Neuronal stem cell (in vitro differentiated cells): ENCODE measurements around the gene TPPP.

Experiments used
- DNase-seq: peaks from one replicate; pipeline ENCODE4 v3.0.0-alpha.2; 2013; ENCODE audit warnings: low spot score
- H2AFZ ChIP-seq: one replicate; pipeline ENCODE4 v1.6.1; 2013; ENCODE audit warnings: mild to moderate bottlenecking, low read length, inconsistent platforms
- H2AK5ac ChIP-seq: 2 replicates; pipeline ENCODE4 v1.6.1; 2013; ENCODE audit warnings: low read depth, mild to moderate bottlenecking, inconsistent platforms, low read length, moderate library complexity, mixed read lengths
- H2BK120ac ChIP-seq: 2 replicates; pipeline ENCODE4 v1.6.1; 2013; ENCODE audit warnings: low read depth, mild to moderate bottlenecking, inconsistent platforms, low read length, moderate library complexity, mixed read lengths
- H2BK12ac ChIP-seq: one replicate; pipeline ENCODE4 v1.6.1; 2013; ENCODE audit warnings: low read length, inconsistent platforms
- H2BK15ac ChIP-seq: 2 replicates; pipeline ENCODE4 v1.6.1; 2013; ENCODE audit warnings: mild to moderate bottlenecking, low read length, inconsistent platforms, mixed read lengths
- H2BK5ac ChIP-seq: one replicate; pipeline ENCODE4 v1.6.1; 2013; ENCODE audit warnings: inconsistent platforms, mild to moderate bottlenecking, low read length, moderate library complexity
- H3K14ac ChIP-seq: one replicate; pipeline ENCODE4 v1.6.1; 2013; ENCODE audit warnings: low read length, inconsistent platforms
- H3K18ac ChIP-seq: 2 replicates; pipeline ENCODE4 v1.6.1; 2013; ENCODE audit warnings: low read length, inconsistent platforms
- H3K23ac ChIP-seq: 2 replicates; pipeline ENCODE4 v1.6.1; 2013; ENCODE audit warnings: low read depth, mild to moderate bottlenecking, mixed read lengths, low read length, inconsistent platforms; ENCODE audit not compliant: poor library complexity
- H3K27ac ChIP-seq: replicated peaks from 3 replicates; pipeline ENCODE4 v1.5.1; 2013; ENCODE audit warnings: low read length, inconsistent platforms
- H3K27me3 ChIP-seq, 3 experiments: 2 replicates each; pipeline ENCODE4 v1.6.1; 2013; ENCODE audit warnings: low read length in 3 of 3, mild to moderate bottlenecking in 2 of 3, inconsistent platforms in 1 of 3, low read depth in 1 of 3, mixed read lengths in 1 of 3, moderate library complexity in 1 of 3; ENCODE audit not compliant: control insufficient read depth in 3 of 3, insufficient read depth in 3 of 3
- H3K36me3 ChIP-seq, 2 donors: replicated peaks in 1 of 2; 2 replicates each; pipeline ENCODE4 v1.6.1; 2013; ENCODE audit warnings: low read length in 2 of 2; ENCODE audit not compliant: control insufficient read depth in 2 of 2, insufficient read depth in 2 of 2
- H3K4ac ChIP-seq: 2 replicates; pipeline ENCODE4 v1.6.1; 2013; ENCODE audit warnings: inconsistent platforms, mild to moderate bottlenecking, low read length, moderate library complexity
- H3K4me1 ChIP-seq, 2 donors: 1 replicate in 1 of 2; 2 replicates in 1 of 2; pipeline ENCODE4 v1.6.1; 2013; ENCODE audit warnings: low read length in 2 of 2, low read depth in 1 of 2; ENCODE audit not compliant: control insufficient read depth in 2 of 2, insufficient read depth in 1 of 2
- H3K4me2 ChIP-seq: one replicate; pipeline ENCODE4 v1.6.1; 2013; ENCODE audit warnings: mild to moderate bottlenecking, low read length, inconsistent platforms; ENCODE audit not compliant: insufficient read depth, poor library complexity, severe bottlenecking
- H3K4me3 ChIP-seq, 2 donors: 2 replicates each; pipeline ENCODE4 v1.5.1; 2013; ENCODE audit warnings: low read length in 2 of 2, mild to moderate bottlenecking in 2 of 2, inconsistent platforms in 1 of 2, moderate library complexity in 1 of 2
- H3K79me1 ChIP-seq: one replicate; pipeline ENCODE4 v1.6.1; 2013; ENCODE audit warnings: low read depth, mild to moderate bottlenecking, inconsistent platforms, low read length, moderate library complexity
- H3K9ac ChIP-seq: one replicate; pipeline ENCODE4 v1.6.1; 2013; ENCODE audit warnings: mild to moderate bottlenecking, low read depth, low read length, inconsistent platforms; ENCODE audit not compliant: poor library complexity
- H3K9me3 ChIP-seq, 2 donors: replicated peaks in 1 of 2; 2 replicates each; pipeline versions ENCODE3 to v1.6.1; 2013; ENCODE audit warnings: low read length in 2 of 2, mild to moderate bottlenecking in 2 of 2, inconsistent platforms in 1 of 2, low read depth in 1 of 2, mixed read lengths in 1 of 2, moderate library complexity in 1 of 2; ENCODE audit not compliant: control insufficient read depth in 2 of 2, insufficient read depth in 1 of 2
- H4K8ac ChIP-seq: one replicate; pipeline ENCODE4 v1.6.1; 2013; ENCODE audit warnings: low read depth, mild to moderate bottlenecking, inconsistent platforms, low read length, moderate library complexity
- H4K91ac ChIP-seq: one replicate; pipeline ENCODE4 v1.6.1; 2013; ENCODE audit warnings: low read length, low read depth, mild to moderate bottlenecking, inconsistent platforms; ENCODE audit not compliant: poor library complexity
- WGBS, 2 donors: extraction: QIAGEN DNeasy Blood & Tissue Kit; methylation state at CpG; one replicate each; pipeline ENCODE4 v1.1.7; 2013; ENCODE audit warnings: missing lambda C conversion rate in 2 of 2, mixed read lengths in 1 of 2; ENCODE audit not compliant: insufficient read length in 2 of 2, insufficient replicate concordance in 1 of 2; ENCODE audit errors: extremely low coverage in 2 of 2; 5-methylcytosine and 5-hydroxymethylcytosine counted together

The TPPP gene

DNA sequence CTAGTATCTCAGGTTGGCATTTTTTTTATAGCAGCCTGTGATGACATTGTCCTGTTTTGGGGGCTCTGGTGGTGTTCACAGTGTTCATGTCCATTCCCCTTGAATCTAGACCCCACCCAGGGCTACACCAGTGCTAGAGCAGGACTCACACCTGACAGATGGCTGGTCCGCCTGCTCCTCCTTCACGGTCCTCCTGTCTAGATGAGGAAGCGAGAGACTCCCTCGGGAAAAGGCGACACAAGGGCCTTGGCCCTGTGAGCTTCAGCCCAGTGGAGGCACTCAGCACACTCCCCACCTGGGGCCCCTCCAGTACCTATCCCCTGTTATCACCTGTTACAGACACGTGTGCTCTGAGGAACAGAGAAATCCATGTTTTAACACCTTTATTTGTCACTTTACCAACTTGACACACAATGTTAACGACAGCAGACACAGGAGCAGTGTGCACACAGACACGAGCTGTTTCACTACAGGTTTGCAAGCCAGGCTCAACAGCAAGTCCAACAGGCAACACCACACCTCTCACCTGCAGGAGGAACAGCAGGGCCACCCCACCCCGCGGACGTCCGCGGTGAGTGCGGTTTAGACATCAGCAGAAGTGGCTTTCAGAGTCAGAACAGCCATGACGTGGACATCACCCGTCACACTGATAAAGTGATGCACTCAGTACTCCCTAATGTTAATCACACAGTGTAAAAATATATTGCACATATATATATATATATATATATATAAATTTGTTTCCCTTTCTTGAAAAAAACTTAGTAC lies 33.5 kb downstream of the TPPP start:
- no peak for DNase-seq
- Histone ChIP-seq H2AFZ (no peak overlapping the region), H2AK5ac (no peak overlapping the region), H3K14ac (no peak overlapping the region), H2BK5ac (no peak overlapping the region), H3K36me3 (peaks cover 57 to 96% of the 10 kb centered on the region in 2 donors), H3K4ac (no peak overlapping the region), H2BK12ac (no peak overlapping the region), H2BK120ac (no peak overlapping the region), H4K91ac (no peak overlapping the region), H3K79me1 (peaks cover 5% of the 10 kb centered on the region), H3K27me3 (no peaks in the 10 kb centered on the region), H3K4me1 (peaks cover 0 to 3% of the 10 kb centered on the region in 2 donors), H3K4me2 (no peak overlapping the region), H4K8ac (no peak overlapping the region), H3K18ac (no peak overlapping the region), H3K23ac (no peak overlapping the region), H3K4me3 (peak overlapping the region in 1 of 2 donors; percentile 30), H3K9ac (no peak overlapping the region), H2BK15ac (no peak overlapping the region), H3K9me3 (peaks cover 19 to 32% of the 10 kb centered on the region in 2 donors), H3K27ac (no peak overlapping the region)
- WGBS, 2 donors: no CpG with 5 or more reads among the region's 16 CpGs

DNA sequence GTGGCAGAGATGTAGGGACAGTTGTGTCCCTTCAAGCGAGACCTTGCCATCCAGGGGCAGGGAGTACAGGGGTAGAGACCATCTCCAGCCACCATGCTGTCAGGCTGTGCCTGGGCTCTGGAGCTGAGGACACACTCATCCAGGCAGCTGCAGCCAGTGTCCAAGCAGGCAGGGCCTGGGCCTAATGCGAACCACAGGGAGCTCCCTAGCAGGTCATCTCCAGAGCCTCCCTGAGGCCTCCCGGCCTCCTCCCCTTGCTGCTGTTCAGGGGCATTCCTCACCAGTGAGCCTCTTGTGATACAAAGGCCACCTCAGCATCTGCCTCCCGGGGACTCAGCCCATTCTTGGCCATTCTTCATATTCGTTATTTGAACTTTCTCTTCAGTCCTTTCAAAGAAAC lies 35.0 kb downstream of the TPPP start:
- Histone ChIP-seq H3K9ac (peak overlapping the region; percentile 34), H3K27me3 (no peaks in the 10 kb centered on the region), H2BK5ac (no peak overlapping the region), H3K27ac (no peak overlapping the region), H3K4me3 (no peak overlapping the region), H4K8ac (no peak overlapping the region), H3K9me3 (peaks cover 26 to 41% of the 10 kb centered on the region in 2 donors), H2BK12ac (no peak overlapping the region), H3K79me1 (peaks cover 8% of the 10 kb centered on the region), H3K4me2 (no peak overlapping the region), H3K4ac (no peak overlapping the region), H3K36me3 (peaks cover 52 to 96% of the 10 kb centered on the region in 2 donors), H2BK15ac (no peak overlapping the region), H3K18ac (no peak overlapping the region), H2AFZ (no peak overlapping the region), H2BK120ac (no peak overlapping the region), H3K14ac (no peak overlapping the region), H2AK5ac (no peak overlapping the region), H4K91ac (no peak overlapping the region), H3K4me1 (no peaks in the 10 kb centered on the region), H3K23ac (no peak overlapping the region)
- WGBS, 2 donors: no CpG with 5 or more reads among the region's 5 CpGs
- no peak for DNase-seq

DNA sequence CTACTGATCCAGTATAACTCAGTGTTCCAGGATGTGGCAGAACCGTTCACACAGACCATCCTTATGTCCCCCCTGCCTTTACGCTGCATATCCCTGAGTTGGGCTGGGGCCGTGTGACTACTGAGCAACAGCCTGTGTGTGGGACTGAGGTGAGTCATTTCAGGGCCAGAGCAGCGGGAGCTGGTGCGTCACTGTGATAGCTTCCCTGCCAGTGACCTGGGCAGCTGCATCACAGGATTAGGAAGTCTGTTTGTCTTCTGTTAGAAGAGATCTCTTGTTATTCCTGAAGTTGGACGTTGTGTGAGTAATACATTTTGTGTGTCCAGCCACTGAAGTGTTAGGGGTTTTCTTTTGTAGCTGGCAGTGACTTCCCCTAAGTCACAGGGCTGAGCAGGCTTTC lies 35.6 kb downstream of the TPPP start:
- no peak overlapping the region for H2AK5ac ChIP-seq
- H3K9ac ChIP-seq: no peak overlapping the region
- no peak for DNase-seq
- H2BK120ac ChIP-seq: no peak overlapping the region
- peaks cover 56 to 96% of the 10 kb centered on the region in 2 donors for H3K36me3 ChIP-seq
- H2BK15ac ChIP-seq: no peak overlapping the region
- no CpG with 5 or more reads among the region's 6 CpGs for WGBS, 2 donors
- H3K27ac ChIP-seq: no peak overlapping the region
- no peak overlapping the region for H3K18ac ChIP-seq
- no peak overlapping the region for H3K4me2 ChIP-seq
- H4K8ac ChIP-seq: no peak overlapping the region
- H2BK12ac ChIP-seq: no peak overlapping the region
- H3K9me3 ChIP-seq: peaks cover 26 to 41% of the 10 kb centered on the region in 2 donors
- H2AFZ ChIP-seq: no peak overlapping the region
- H3K14ac ChIP-seq: peak overlapping the region; percentile 5
- no peaks in the 10 kb centered on the region for H3K27me3 ChIP-seq
- H2BK5ac ChIP-seq: no peak overlapping the region
- H3K23ac ChIP-seq: peak overlapping the region; percentile 51
- H3K4me3 ChIP-seq: no peak overlapping the region
- H3K4ac ChIP-seq: no peak overlapping the region
- H4K91ac ChIP-seq: no peak overlapping the region
- H3K4me1 ChIP-seq: no peaks in the 10 kb centered on the region
- peaks cover 8% of the 10 kb centered on the region for H3K79me1 ChIP-seq

DNA sequence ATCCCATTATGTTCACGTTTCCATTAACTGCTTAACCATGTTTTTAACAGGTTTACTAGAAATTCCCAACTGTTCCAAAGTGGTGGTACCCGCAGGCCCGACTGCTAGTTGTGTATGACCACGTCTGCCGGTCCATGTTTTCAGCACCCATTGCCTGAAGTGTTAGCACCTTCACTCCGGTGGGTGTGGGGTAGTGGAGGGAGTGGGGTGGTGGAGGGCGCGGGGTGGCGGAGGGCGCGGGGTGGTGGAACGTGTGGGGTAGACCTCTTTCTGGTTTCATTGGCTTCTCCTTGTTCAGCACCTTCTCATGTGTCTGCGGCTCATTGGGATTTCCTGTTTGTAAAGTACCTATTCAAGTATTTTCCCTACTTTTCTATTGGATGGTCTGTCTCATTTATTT lies 37.7 kb downstream of the TPPP start:
- H2BK12ac ChIP-seq: no peak overlapping the region
- peaks cover 51 to 90% of the 10 kb centered on the region in 2 donors for H3K36me3 ChIP-seq
- no peak overlapping the region for H3K9ac ChIP-seq
- no peak overlapping the region for H2AFZ ChIP-seq
- no CpG with 5 or more reads among the region's 13 CpGs for WGBS, 2 donors
- no peaks in the 10 kb centered on the region for H3K4me1 ChIP-seq
- H3K79me1 ChIP-seq: peaks cover 8% of the 10 kb centered on the region
- H3K27me3 ChIP-seq: no peaks in the 10 kb centered on the region
- no peak overlapping the region for H4K8ac ChIP-seq
- no peak overlapping the region for H3K14ac ChIP-seq
- no peak overlapping the region for H2BK15ac ChIP-seq
- no peak overlapping the region for H3K18ac ChIP-seq
- no peak overlapping the region for H3K23ac ChIP-seq
- H3K9me3 ChIP-seq: peaks cover 27 to 39% of the 10 kb centered on the region in 2 donors
- H3K4me2 ChIP-seq: no peak overlapping the region
- no peak overlapping the region for H4K91ac ChIP-seq
- H2BK120ac ChIP-seq: no peak overlapping the region
- H3K4ac ChIP-seq: no peak overlapping the region
- no peak overlapping the region for H3K27ac ChIP-seq
- no peak overlapping the region for H2BK5ac ChIP-seq
- H3K4me3 ChIP-seq: no peak overlapping the region
- H2AK5ac ChIP-seq: no peak overlapping the region
- no peak for DNase-seq
